ENCODE measurements around the gene PRKAR1A.

The PRKAR1A gene

DNA sequence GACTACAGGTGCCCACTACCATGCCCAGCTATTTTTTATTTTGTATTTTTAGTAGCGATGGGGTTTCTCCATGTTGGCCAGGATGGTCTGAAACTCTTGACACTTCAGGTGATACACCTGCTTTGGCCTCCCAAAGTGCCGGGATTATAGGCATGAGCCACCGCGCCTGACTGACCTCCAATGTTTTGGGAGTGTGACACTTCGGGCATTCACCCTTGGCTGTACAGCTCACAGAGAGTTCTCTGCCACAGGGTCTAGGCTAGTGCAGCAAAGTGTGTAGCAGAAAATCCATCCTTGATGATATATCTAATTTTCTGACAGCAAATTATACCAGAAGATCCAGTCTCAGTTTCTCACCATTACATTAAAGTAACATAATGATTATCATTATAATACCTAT lies 74.8 kb downstream of the PRKAR1A start:
- no peak for TF ChIP-seq EZH2phosphoT487 (IDR thresholded peaks at IDR 0.05; ENCODE audit: borderline replicate concordance, low read length)
- no peak for TF ChIP-seq CTCF (IDR thresholded peaks at IDR 0.05; ENCODE audit: low read depth, low read length, poor library complexity, severe bottlenecking)

DNA sequence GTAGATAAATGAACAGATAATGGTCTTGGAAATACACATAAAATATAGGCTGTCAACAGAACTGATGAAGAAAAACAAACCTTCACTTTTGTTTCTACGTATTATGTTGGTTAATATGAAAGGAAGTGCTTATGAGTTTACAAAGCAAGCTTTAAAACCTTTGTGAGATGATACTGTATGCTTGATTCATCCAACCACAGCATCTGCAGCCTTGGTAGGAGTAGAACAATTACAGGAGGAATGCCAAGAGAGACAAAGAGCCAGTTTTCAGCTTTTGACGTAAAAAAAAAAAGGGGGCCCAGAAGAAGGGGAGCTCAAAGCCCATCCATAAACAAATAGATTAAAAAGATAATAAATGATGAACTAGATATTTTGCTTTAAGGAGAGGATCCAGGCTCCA lies 75.6 kb downstream of the PRKAR1A start:
- no peak overlapping the region for H3K4me3 ChIP-seq (ENCODE audit: low read length)
- no peak overlapping the region for H3K27ac ChIP-seq (ENCODE audit: low read depth, low read length)
- H3K4me1 ChIP-seq (ENCODE audit: control insufficient read depth, low read length), result no peaks in the 10 kb centered on the region
- no peaks in the 10 kb centered on the region for H3K36me3 ChIP-seq (ENCODE audit: control insufficient read depth, low read length)
- H3K27me3 ChIP-seq (ENCODE audit: control insufficient read depth, low read length), result no peaks in the 10 kb centered on the region
- TF ChIP-seq CTCF (IDR thresholded peaks at IDR 0.05; ENCODE audit: low read depth, low read length, poor library complexity, severe bottlenecking) (no peak), EZH2phosphoT487 (IDR thresholded peaks at IDR 0.05; ENCODE audit: borderline replicate concordance, low read length) (no peak)
- H3K4me2 ChIP-seq (ENCODE audit: low read length), result no peak overlapping the region
- no peaks in the 10 kb centered on the region for H4K20me1 ChIP-seq (ENCODE audit: control insufficient read depth, insufficient read depth, low read depth, low read length)
- H3K9me3 ChIP-seq (ENCODE audit: control insufficient read depth, insufficient read depth, low read length), result no peaks in the 10 kb centered on the region
- H3F3A ChIP-seq (ENCODE audit: control insufficient read depth, insufficient read depth), result no peaks in the 10 kb centered on the region
- H3K79me2 ChIP-seq (ENCODE audit: control insufficient read depth, low read length), result no peaks in the 10 kb centered on the region
- no peaks in the 10 kb centered on the region for H3K9me2 ChIP-seq (replicated peaks; ENCODE audit: control insufficient read depth, low read length)

More for the DNA sequence above, 74.8 kb downstream of the PRKAR1A start:
- H3K9me2 ChIP-seq (replicated peaks; ENCODE audit: control insufficient read depth, low read length), result no peaks in the 10 kb centered on the region
- H3K36me3 ChIP-seq (ENCODE audit: control insufficient read depth, low read length), result no peaks in the 10 kb centered on the region
- H3K27ac ChIP-seq (ENCODE audit: low read depth, low read length), result no peak overlapping the region
- no peak overlapping the region for H3K4me3 ChIP-seq (ENCODE audit: low read length)
- H4K20me1 ChIP-seq (ENCODE audit: control insufficient read depth, insufficient read depth, low read depth, low read length), result no peaks in the 10 kb centered on the region
- H3K79me2 ChIP-seq (ENCODE audit: control insufficient read depth, low read length), result no peaks in the 10 kb centered on the region
- no peak overlapping the region for H3K4me2 ChIP-seq (ENCODE audit: low read length)
- no peaks in the 10 kb centered on the region for H3K4me1 ChIP-seq (ENCODE audit: control insufficient read depth, low read length)
- H3K27me3 ChIP-seq (ENCODE audit: control insufficient read depth, low read length), result no peaks in the 10 kb centered on the region
- no peaks in the 10 kb centered on the region for H3K9me3 ChIP-seq (ENCODE audit: control insufficient read depth, insufficient read depth, low read length)
- no peaks in the 10 kb centered on the region for H3F3A ChIP-seq (ENCODE audit: control insufficient read depth, insufficient read depth)

- H3K9me3 ChIP-seq (ENCODE audit: control insufficient read depth, insufficient read depth, low read length), result no peaks in the 10 kb centered on the region
- H3F3A ChIP-seq (ENCODE audit: control insufficient read depth, insufficient read depth), result no peaks in the 10 kb centered on the region
- no peaks in the 10 kb centered on the region for H4K20me1 ChIP-seq (ENCODE audit: control insufficient read depth, insufficient read depth, low read depth, low read length)
- H3K27ac ChIP-seq (ENCODE audit: low read depth, low read length), result no peak overlapping the region
- H3K79me2 ChIP-seq (ENCODE audit: control insufficient read depth, low read length), result no peaks in the 10 kb centered on the region
- no peak overlapping the region for H3K4me2 ChIP-seq (ENCODE audit: low read length)
- no peak overlapping the region for H3K4me3 ChIP-seq (ENCODE audit: low read length)
- H3K27me3 ChIP-seq (ENCODE audit: control insufficient read depth, low read length), result peaks cover 2% of the 10 kb centered on the region; the same call in 1 of the 2 replicates
- H3K36me3 ChIP-seq (ENCODE audit: control insufficient read depth, low read length), result no peaks in the 10 kb centered on the region
- no peaks in the 10 kb centered on the region for H3K9me2 ChIP-seq (replicated peaks; ENCODE audit: control insufficient read depth, low read length)
- TF ChIP-seq CTCF (IDR thresholded peaks at IDR 0.05; ENCODE audit: low read depth, low read length, poor library complexity, severe bottlenecking) (no peak), EZH2phosphoT487 (IDR thresholded peaks at IDR 0.05; ENCODE audit: borderline replicate concordance, low read length) (no peak)
- H3K4me1 ChIP-seq (ENCODE audit: control insufficient read depth, low read length), result no peaks in the 10 kb centered on the region
Observed at GRCh38 chr17:68588362-68588761, 76.1 kb downstream of the PRKAR1A start.

All from DOHH2 (cell line).